GM19455 (cell line): ENCODE results near the gene CRIP2.

ENCODE experiments used
- ATAC-seq: cut with Tn5 transposase; IDR thresholded peaks from one replicate; pipeline ENCODE4 v1.9.1; 2021; ENCODE audit not compliant: unreplicated experiment

The CRIP2 gene

GRCh38 chr14:105497671-105498429 lies 23.2 kb downstream of the CRIP2 start:
- no peak for ATAC-seq

GRCh38 chr14:105498430-105499255 lies 24.0 kb downstream of the CRIP2 start:
- ATAC-seq: no peak

GRCh38 chr14:105499256-105500035 lies 24.8 kb downstream of the CRIP2 start:
- no peak for ATAC-seq

GRCh38 chr14:105500036-105500725 lies 25.6 kb downstream of the CRIP2 start:
- no peak for ATAC-seq

GRCh38 chr14:105500726-105501101 lies 26.1 kb downstream of the CRIP2 start:
- ATAC-seq: no peak

- ATAC-seq: no peak
Observed at GRCh38 chr14:105501504-105502291, 27.1 kb downstream of the CRIP2 start.

- no peak for ATAC-seq
Observed at GRCh38 chr14:105502446-105503295, 28.1 kb downstream of the CRIP2 start.

GRCh38 chr14:105503296-105503640 lies 28.6 kb downstream of the CRIP2 start:
- no peak for ATAC-seq

GRCh38 chr14:105503935-105504692 lies 29.5 kb downstream of the CRIP2 start:
- no peak for ATAC-seq

- ATAC-seq: no peak
Observed at GRCh38 chr14:105505101-105505500, 30.5 kb downstream of the CRIP2 start.

GRCh38 chr14:105507247-105507646 lies 32.6 kb downstream of the CRIP2 start:
- no peak for ATAC-seq

GRCh38 chr14:105508069-105508468 lies 33.4 kb downstream of the CRIP2 start:
- ATAC-seq: no peak

GRCh38 chr14:105508601-105509000 lies 34.0 kb downstream of the CRIP2 start:
- no peak for ATAC-seq

GRCh38 chr14:105517096-105517495 lies 42.5 kb downstream of the CRIP2 start:
- ATAC-seq: no peak

GRCh38 chr14:105519946-105520698 lies 45.5 kb downstream of the CRIP2 start:
- ATAC-seq: no peak

GRCh38 chr14:105525326-105525725 lies 50.7 kb downstream of the CRIP2 start:
- ATAC-seq: no peak

- no peak for ATAC-seq
Observed at GRCh38 chr14:105525861-105526775, 51.5 kb downstream of the CRIP2 start, which contains the start of gene TMEM121. TMEM121 (plus strand) TSS chr14:105526583; CDS start chr14:105528835, 2,252 bp downstream.
